Fibroblast of the aortic adventitia (primary cell): ENCODE data around the gene NCOA1. TPM values are rescaled to one million over a fixed set of nuclear protein-coding genes. Genes with fewer than 3 reads are reported as not detected.

ENCODE experiments used
- DNase-seq: peaks from one replicate; pipeline ENCODE4 v3.0.0-alpha.2; 2010; ENCODE audit warnings: low read depth
- H3K4me3 ChIP-seq: 2 replicates; pipeline ENCODE4 v1.5.1; 2011; ENCODE audit warnings: low read depth, mild to moderate bottlenecking, control low read depth, low read length, moderate library complexity
- total RNA-seq: library from RNA; depleted of rRNA; stranded (reverse); fragments of >200 nt; gene quantifications from 2 replicates; pipeline ENCODE4 v1.2.3, GENCODE V29; 2012; ENCODE audit warnings: low replicate concordance
- TF ChIP-seq, protein P1 (sequence below): IDR thresholded peaks from 2 replicates; pipeline ENCODE4 v1.5.1; 2011; ENCODE audit warnings: mild to moderate bottlenecking, low read length, control low read depth, inconsistent platforms; ENCODE audit not compliant: insufficient read depth

Gene NCOA1
- total RNA-seq, 1 donor = 24.0 TPM

DNA sequence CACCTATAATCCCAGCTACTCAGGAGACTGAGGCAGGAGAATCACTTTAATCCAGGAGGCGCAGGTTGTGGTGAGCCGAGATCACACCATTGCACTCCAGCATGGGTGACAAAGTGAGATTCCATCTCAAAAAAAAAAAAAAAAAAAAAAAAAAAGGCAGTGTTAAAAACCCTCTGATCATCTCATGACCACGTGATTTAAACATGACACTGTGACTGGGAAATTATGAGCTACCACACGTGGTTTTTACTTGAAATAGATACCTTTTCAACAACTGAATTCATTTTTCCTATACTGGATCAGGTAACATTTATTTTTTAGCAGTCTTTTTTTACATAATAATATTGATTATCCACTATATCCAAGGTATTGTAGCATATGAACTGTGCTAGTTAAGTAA lies 199.5 kb downstream of the NCOA1 start:
- no peak overlapping the region for H3K4me3 ChIP-seq
- TF ChIP-seq, protein P1, sequence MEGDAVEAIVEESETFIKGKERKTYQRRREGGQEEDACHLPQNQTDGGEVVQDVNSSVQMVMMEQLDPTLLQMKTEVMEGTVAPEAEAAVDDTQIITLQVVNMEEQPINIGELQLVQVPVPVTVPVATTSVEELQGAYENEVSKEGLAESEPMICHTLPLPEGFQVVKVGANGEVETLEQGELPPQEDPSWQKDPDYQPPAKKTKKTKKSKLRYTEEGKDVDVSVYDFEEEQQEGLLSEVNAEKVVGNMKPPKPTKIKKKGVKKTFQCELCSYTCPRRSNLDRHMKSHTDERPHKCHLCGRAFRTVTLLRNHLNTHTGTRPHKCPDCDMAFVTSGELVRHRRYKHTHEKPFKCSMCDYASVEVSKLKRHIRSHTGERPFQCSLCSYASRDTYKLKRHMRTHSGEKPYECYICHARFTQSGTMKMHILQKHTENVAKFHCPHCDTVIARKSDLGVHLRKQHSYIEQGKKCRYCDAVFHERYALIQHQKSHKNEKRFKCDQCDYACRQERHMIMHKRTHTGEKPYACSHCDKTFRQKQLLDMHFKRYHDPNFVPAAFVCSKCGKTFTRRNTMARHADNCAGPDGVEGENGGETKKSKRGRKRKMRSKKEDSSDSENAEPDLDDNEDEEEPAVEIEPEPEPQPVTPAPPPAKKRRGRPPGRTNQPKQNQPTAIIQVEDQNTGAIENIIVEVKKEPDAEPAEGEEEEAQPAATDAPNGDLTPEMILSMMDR = no peak
- DNase-seq = no peak

DNA sequence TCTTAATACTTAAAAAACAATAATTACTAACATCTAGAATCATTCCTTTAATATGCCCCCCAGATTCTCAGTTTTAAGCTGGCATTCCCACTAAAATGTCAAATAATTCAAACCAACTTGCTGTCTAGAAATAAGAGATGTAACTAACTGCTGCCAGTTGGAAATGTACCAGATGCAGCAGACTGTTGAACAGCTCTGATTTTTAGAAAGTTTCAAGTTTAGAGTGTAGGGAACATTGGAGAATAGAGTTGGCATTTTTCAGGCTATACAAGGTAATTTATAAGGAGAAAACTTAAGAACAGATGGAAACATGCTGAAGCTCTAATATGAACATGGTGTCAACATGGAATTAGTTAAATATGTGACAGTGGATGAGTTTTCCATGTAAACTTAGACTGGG lies 200.8 kb downstream of the NCOA1 start:
- H3K4me3 ChIP-seq = no peak overlapping the region
- TF ChIP-seq, protein P1 = no peak
- DNase-seq = no peak

- no peak overlapping the region for H3K4me3 ChIP-seq
- TF ChIP-seq, protein P1 = no peak
- no peak for DNase-seq
Measured at GRCh38 chr2:24697792-24698191, 206.7 kb downstream of the NCOA1 start.

- peak; percentile 78 for DNase-seq
- TF ChIP-seq, protein P1 = no peak
- H3K4me3 ChIP-seq = no peak overlapping the region
Measured at GRCh38 chr2:24702800-24703199, 211.7 kb downstream of the NCOA1 start.

GRCh38 chr2:24704692-24705091 lies 213.6 kb downstream of the NCOA1 start:
- TF ChIP-seq, protein P1 = no peak
- no peak for DNase-seq
- H3K4me3 ChIP-seq = no peak overlapping the region

DNA sequence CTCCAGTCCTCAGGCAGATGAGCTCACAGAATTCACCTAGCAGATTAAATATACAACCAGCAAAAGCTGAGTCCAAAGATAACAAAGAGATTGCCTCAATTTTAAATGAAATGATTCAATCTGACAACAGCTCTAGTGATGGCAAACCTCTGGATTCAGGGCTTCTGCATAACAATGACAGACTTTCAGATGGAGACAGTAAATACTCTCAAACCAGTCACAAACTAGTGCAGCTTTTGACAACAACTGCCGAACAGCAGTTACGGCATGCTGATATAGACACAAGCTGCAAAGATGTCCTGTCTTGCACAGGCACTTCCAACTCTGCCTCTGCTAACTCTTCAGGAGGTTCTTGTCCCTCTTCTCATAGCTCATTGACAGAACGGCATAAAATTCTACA lies 216.1 kb downstream of the NCOA1 start:
- TF ChIP-seq, protein P1 = no peak
- H3K4me3 ChIP-seq = no peak overlapping the region
- DNase-seq = no peak

DNA sequence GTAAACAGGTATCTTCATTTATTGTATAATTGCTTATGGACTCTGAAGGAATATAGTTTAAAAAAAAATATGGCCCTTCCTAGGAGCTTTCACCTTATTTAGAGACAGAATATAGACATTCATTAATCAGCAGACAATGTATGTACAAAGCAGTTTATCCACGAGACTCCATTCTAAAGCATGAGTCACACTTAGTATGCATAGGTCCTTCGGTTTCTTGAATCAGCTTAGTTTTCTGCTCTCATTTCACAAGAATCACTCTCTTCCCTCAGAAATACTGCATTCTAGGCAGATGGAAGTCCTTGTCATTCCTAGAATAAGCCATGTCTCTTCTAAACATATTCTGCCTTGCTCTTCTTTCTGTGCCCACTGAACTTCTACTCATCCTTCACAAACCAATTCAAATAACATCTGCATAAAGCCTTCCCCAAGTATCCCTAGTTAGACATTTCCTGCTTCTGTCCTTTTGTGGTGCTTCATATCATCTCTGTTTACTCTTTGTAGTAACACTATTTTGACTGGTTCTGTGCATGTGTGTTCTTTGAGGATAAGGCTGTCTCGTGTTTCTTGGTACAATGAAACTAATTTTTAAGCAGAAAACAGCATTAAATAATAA lies 217.6 kb downstream of the NCOA1 start:
- TF ChIP-seq, protein P1 = no peak
- DNase-seq = peak; percentile 29
- H3K4me3 ChIP-seq = no peak overlapping the region
